ENCODE results near the gene SLC6A2.

GRCh38 chr16:55622930-55623561 is 32.7 kb upstream of the SLC6A2 start:
- no peak for TF ChIP-seq TAL1 (IDR thresholded peaks at IDR 0.05)
- peak; percentile 41; the same call in 1 of the 2 replicates for TF ChIP-seq ZNF766 (CRISPR knock-in tag; conservative IDR thresholded peaks at IDR 0.05)
- TF ChIP-seq SMARCB1 (IDR thresholded peaks at IDR 0.05; ENCODE audit: insufficient read length, low read depth), result no peak
- no peak for TF ChIP-seq ZBTB17 (CRISPR knock-in tag; IDR thresholded peaks at IDR 0.05)

All from K562 (cell line).